Measurements from ENCODE around the gene CDHR3. TPM values are rescaled to one million over a fixed set of nuclear protein-coding genes. Genes with fewer than 3 reads are reported as not detected.

CDHR3 gene
- total RNA-seq, 1 experiment from 2014 or later: 3.3 TPM

DNA sequence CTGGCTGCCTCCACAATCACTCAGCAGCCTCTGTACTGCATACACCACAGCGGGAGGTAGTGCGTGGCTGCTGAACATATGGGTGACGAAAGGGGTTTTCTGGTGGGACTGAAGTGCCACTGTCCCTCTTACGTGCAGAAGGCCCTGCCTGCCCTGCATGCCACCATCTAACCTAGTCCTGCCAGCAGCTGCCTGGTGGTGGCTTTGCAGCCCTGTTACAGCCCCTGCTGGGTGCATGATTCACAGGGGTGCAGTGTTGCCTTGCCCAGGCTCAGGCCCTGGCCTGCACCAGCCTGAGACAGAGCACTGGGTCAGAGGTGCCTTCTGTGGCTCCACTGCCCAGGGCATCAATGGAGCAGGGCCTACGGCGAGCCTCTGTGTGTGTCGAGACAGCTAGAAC, 98.9 kb downstream of the CDHR3 start:
- H4K5ac ChIP-seq (ENCODE audit: insufficient read length, low read depth, low read length): no peak overlapping the region
- H3K27ac ChIP-seq (ENCODE audit: insufficient read length, low read depth, low read length): no peak overlapping the region
- no peak overlapping the region for H3K23ac ChIP-seq (ENCODE audit: insufficient read length, low read depth, low read length)
- Mint-ChIP-seq H3K4me1 (peaks cover 15 to 25% of the 10 kb centered on the region in 2 experiments), H3K27me3 (ENCODE audit: low read depth) (peaks cover 3% of the 10 kb centered on the region; the same call in 1 of the 2 replicates), H3K36me3 (ENCODE audit: insufficient read depth in 1 of 3, low read depth in 3 of 3) (peaks cover 0 to 7% (median 0%) of the 10 kb centered on the region in 3 experiments; a peak in 4 of 7 replicates), H3K9me3 (peaks cover 6 to 7% of the 10 kb centered on the region in 2 experiments; a peak in 4 of 5 replicates), H3K27ac (peak overlapping the region in 1 of 3 experiments; percentile 16; a peak in 1 of 7 replicates), H3K4me3 (no peak overlapping the region)
- no peaks in the 10 kb centered on the region for H3K9me3 ChIP-seq (ENCODE audit: control insufficient read depth, low read depth, low read length)
- no peak overlapping the region for H2BK12ac ChIP-seq (ENCODE audit: insufficient read length, low read depth, low read length)
- no peak overlapping the region for H3K4me2 ChIP-seq (ENCODE audit: insufficient read depth, insufficient read length, low read length)
- H3K9ac ChIP-seq (ENCODE audit: extremely low read depth, insufficient read length, low read length): no peak overlapping the region
- no peak overlapping the region for H2BK15ac ChIP-seq (ENCODE audit: low read depth, low read length)
- no peak overlapping the region for H3K4ac ChIP-seq (ENCODE audit: low read depth, low read length)
- no peak overlapping the region for H2AK5ac ChIP-seq (ENCODE audit: insufficient read length, low read length)
- no peak overlapping the region for H3K18ac ChIP-seq (ENCODE audit: insufficient read length, low read depth, low read length)
- no peak overlapping the region for H3K56ac ChIP-seq (ENCODE audit: insufficient read length, low read depth, low read length)
- no peak overlapping the region for H2AFZ ChIP-seq (ENCODE audit: low read length)
- no peaks in the 10 kb centered on the region for H3K23me2 ChIP-seq (ENCODE audit: insufficient read length, low read depth, low read length, poor library complexity, severe bottlenecking)
- TF ChIP-seq, protein P1, sequence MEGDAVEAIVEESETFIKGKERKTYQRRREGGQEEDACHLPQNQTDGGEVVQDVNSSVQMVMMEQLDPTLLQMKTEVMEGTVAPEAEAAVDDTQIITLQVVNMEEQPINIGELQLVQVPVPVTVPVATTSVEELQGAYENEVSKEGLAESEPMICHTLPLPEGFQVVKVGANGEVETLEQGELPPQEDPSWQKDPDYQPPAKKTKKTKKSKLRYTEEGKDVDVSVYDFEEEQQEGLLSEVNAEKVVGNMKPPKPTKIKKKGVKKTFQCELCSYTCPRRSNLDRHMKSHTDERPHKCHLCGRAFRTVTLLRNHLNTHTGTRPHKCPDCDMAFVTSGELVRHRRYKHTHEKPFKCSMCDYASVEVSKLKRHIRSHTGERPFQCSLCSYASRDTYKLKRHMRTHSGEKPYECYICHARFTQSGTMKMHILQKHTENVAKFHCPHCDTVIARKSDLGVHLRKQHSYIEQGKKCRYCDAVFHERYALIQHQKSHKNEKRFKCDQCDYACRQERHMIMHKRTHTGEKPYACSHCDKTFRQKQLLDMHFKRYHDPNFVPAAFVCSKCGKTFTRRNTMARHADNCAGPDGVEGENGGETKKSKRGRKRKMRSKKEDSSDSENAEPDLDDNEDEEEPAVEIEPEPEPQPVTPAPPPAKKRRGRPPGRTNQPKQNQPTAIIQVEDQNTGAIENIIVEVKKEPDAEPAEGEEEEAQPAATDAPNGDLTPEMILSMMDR (conservative IDR thresholded peaks at IDR 0.05): no peak
- H2BK5ac ChIP-seq (ENCODE audit: insufficient read length, low read length): no peak overlapping the region
- H3T11ph ChIP-seq (ENCODE audit: low read length): no peak overlapping the region
- no peaks in the 10 kb centered on the region for H3K4me1 ChIP-seq (ENCODE audit: insufficient read depth, low read length)
- no peaks in the 10 kb centered on the region for H4K20me1 ChIP-seq (ENCODE audit: control insufficient read depth, insufficient read depth, insufficient read length)
- no peak overlapping the region for H2BK120ac ChIP-seq (ENCODE audit: low read depth, low read length, poor library complexity, severe bottlenecking)
- H3K79me2 ChIP-seq (ENCODE audit: insufficient read depth, low read length): no peaks in the 10 kb centered on the region
- no peak overlapping the region for H4K91ac ChIP-seq (ENCODE audit: insufficient read length, low read depth, low read length)
- no peak overlapping the region for H3K14ac ChIP-seq (ENCODE audit: insufficient read depth, low read length)
- WGBS (ENCODE audit: extremely low coverage, insufficient read length, low lambda C conversion rate): no CpG with 5 or more reads among the region's 7 CpGs
- H4K8ac ChIP-seq (replicated peaks; ENCODE audit: insufficient read length, low read depth, low read length): no peak overlapping the region
- no peaks in the 10 kb centered on the region for H3K27me3 ChIP-seq (ENCODE audit: insufficient read depth, low read length)
- H2BK20ac ChIP-seq (ENCODE audit: low read depth, low read length, poor library complexity, severe bottlenecking): no peak overlapping the region
- H3K79me1 ChIP-seq (ENCODE audit: insufficient read depth, low read depth, low read length, poor library complexity, severe bottlenecking): no peaks in the 10 kb centered on the region
- DNase-seq: no peak

All from H9 (cell line).